Measurements from ENCODE around the gene BIRC5.

DNA sequence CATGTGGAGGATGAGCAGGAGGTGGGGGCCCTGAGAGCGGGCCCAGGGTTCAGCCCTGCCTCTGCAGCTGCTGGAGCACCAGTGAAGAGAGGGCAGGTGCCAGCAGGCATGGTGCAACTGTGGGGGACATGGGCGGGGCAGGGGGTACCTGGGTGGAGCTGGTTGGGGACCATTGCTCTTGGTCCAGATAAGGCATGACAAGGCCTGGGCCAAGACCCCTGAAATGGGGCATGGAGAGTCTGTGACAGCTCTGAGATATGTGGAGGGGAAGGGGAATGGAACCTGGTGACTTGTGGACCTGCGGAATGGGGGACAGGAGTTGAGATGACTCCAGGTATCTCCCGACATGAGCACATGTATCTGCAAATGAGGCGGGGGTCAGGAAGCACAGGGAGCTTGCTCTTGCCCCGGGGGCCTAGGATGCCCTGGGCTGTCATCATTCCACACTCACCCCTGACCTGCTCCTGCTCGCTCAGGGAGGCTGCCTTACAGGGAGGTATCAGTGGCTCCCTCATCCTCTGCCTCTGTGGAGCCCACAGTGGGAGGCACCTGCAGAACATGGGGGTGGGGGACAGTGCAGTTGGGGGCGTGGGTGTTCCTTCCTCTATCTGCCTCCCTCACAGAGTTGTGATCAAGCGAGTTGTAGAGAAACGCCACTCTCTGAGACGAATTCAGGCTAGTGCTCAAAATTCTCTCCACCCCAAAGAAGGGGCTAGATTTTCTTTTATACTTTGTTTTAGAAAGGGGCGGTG is 57.5 kb downstream of the BIRC5 start:
- TF ChIP-seq POLR2A (IDR thresholded peaks at IDR 0.05) (no peak), CTCF (IDR thresholded peaks at IDR 0.05) (no peak), POLR2AphosphoS5 (IDR thresholded peaks at IDR 0.05) (no peak), EP300 (IDR thresholded peaks at IDR 0.05) (no peak)
